Measurements from ENCODE around the gene COMT. TPM values are rescaled to one million over a fixed set of nuclear protein-coding genes. Genes with fewer than 3 reads are reported as not detected.

COMT gene
- total and polyA plus RNA-seq, 9 of the 15 experiments (the other 6 are each of a cell fraction or from before 2014, with no cell fraction given) = 12.5 to 351 (median 155) TPM

DNA sequence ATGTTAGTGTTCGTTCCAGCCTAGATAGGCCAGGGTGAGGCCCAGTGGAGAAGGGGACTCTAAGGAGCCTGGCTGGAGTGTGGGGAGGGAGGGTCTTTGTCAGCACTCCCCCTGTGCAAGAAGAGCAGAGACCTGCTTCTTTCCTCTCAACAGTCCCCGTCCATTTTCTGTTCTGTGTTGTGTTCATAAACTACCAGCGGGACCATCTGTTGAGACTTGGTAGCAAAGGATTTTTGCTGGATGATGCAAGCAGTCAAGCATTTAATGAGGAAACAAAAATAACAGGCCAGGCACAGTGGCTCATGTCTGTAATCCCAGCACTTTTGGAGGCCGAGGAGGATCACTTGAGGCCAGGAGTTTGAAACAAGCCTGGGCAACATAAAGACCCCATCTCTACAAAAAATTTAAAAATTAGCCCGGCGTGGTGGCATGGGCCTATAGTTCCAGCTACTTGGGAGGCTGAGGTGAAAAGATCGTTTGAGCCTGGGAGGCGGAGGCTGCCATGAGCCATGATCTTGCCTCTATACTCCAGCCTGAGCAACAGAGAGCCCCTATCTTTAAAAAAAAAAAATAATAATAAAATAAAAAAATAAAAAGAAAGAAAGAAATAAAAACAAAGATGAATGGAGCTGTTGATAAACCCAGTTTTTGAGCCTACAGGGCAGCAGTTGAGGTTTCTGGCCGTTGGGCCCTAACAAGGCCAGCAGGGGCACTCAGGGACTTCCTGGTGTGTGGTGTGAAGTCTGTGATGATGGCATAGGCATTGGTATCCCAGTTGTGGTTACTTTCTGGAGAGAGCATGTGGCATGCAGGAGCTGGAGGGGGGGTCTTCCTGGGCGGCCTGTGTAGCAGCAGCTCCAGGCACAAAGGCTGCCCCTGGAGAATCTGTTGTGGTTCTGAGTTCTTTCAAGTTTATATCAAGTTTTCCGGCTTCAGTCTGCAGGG lies 1.8 kb downstream of the COMT start (continued):
- TF ChIP-seq IFI16 (CRISPR knock-in tag; IDR thresholded peaks at IDR 0.05) (peak; percentile 85), ZNF324 (CRISPR knock-in tag; IDR thresholded peaks at IDR 0.05) (peak; percentile 67), TEAD1 (CRISPR knock-in tag; IDR thresholded peaks at IDR 0.05) (peak in 1 of 2 experiments; percentile 80; a peak in 2 of 4 replicates), HIVEP1 (CRISPR knock-in tag; IDR thresholded peaks at IDR 0.05) (peak; percentile 87), PPARD (CRISPR knock-in tag; IDR thresholded peaks at IDR 0.05) (peak; percentile 69; the same call in 1 of the 2 replicates), RFX1 (IDR thresholded peaks at IDR 0.05) (no peak), ZNF707 (CRISPR knock-in tag; conservative IDR thresholded peaks at IDR 0.05) (peak; percentile 66), ELF4 (CRISPR knock-in tag; IDR thresholded peaks at IDR 0.05) (peak; percentile 87), TAF7 (tag; IDR thresholded peaks at IDR 0.05) (peak; percentile 8; the same call in 1 of the 2 replicates), PML (IDR thresholded peaks at IDR 0.05; ENCODE audit: low read length) (no peak), OTX1 (CRISPR knock-in tag; IDR thresholded peaks at IDR 0.05) (peak; percentile 74; the same call in 1 of the 2 replicates), PHF21A (IDR thresholded peaks at IDR 0.05; ENCODE audit: borderline replicate concordance, low read depth) (no peak), MECOM (CRISPR knock-in tag; IDR thresholded peaks at IDR 0.05) (peak; percentile 84), DDX20 (tag; IDR thresholded peaks at IDR 0.05; ENCODE audit: low read depth) (no peak)
- TF ChIP-seq, protein P1, sequence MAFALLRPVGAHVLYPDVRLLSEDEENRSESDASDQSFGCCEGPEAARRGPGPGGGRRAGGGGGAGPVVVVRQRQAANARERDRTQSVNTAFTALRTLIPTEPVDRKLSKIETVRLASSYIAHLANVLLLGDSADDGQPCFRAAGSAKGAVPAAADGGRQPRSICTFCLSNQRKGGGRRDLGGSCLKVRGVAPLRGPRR (CRISPR knock-in tag; IDR thresholded peaks at IDR 0.05) = peak; percentile 91
- TF ChIP-seq, protein P2, sequence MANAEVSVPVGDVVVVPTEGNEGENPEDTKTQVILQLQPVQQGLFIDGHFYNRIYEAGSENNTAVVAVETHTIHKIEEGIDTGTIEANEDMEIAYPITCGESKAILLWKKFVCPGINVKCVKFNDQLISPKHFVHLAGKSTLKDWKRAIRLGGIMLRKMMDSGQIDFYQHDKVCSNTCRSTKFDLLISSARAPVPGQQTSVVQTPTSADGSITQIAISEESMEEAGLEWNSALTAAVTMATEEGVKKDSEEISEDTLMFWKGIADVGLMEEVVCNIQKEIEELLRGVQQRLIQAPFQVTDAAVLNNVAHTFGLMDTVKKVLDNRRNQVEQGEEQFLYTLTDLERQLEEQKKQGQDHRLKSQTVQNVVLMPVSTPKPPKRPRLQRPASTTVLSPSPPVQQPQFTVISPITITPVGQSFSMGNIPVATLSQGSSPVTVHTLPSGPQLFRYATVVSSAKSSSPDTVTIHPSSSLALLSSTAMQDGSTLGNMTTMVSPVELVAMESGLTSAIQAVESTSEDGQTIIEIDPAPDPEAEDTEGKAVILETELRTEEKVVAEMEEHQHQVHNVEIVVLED (CRISPR knock-in tag; IDR thresholded peaks at IDR 0.05) = peak; percentile 56
- TF ChIP-seq, protein P3, sequence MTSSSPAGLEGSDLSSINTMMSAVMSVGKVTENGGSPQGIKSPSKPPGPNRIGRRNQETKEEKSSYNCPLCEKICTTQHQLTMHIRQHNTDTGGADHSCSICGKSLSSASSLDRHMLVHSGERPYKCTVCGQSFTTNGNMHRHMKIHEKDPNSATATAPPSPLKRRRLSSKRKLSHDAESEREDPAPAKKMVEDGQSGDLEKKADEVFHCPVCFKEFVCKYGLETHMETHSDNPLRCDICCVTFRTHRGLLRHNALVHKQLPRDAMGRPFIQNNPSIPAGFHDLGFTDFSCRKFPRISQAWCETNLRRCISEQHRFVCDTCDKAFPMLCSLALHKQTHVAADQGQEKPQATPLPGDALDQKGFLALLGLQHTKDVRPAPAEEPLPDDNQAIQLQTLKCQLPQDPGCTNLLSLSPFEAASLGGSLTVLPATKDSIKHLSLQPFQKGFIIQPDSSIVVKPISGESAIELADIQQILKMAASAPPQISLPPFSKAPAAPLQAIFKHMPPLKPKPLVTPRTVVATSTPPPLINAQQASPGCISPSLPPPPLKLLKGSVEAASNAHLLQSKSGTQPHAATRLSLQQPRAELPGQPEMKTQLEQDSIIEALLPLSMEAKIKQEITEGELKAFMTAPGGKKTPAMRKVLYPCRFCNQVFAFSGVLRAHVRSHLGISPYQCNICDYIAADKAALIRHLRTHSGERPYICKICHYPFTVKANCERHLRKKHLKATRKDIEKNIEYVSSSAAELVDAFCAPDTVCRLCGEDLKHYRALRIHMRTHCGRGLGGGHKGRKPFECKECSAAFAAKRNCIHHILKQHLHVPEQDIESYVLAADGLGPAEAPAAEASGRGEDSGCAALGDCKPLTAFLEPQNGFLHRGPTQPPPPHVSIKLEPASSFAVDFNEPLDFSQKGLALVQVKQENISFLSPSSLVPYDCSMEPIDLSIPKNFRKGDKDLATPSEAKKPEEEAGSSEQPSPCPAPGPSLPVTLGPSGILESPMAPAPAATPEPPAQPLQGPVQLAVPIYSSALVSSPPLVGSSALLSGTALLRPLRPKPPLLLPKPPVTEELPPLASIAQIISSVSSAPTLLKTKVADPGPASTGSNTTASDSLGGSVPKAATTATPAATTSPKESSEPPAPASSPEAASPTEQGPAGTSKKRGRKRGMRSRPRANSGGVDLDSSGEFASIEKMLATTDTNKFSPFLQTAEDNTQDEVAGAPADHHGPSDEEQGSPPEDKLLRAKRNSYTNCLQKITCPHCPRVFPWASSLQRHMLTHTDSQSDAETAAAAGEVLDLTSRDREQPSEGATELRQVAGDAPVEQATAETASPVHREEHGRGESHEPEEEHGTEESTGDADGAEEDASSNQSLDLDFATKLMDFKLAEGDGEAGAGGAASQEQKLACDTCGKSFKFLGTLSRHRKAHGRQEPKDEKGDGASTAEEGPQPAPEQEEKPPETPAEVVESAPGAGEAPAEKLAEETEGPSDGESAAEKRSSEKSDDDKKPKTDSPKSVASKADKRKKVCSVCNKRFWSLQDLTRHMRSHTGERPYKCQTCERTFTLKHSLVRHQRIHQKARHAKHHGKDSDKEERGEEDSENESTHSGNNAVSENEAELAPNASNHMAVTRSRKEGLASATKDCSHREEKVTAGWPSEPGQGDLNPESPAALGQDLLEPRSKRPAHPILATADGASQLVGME (CRISPR knock-in tag; IDR thresholded peaks at IDR 0.05) = peak; percentile 79; the same call in 1 of the 2 replicates
